ENCODE results near the gene INHBC.

The INHBC gene

DNA sequence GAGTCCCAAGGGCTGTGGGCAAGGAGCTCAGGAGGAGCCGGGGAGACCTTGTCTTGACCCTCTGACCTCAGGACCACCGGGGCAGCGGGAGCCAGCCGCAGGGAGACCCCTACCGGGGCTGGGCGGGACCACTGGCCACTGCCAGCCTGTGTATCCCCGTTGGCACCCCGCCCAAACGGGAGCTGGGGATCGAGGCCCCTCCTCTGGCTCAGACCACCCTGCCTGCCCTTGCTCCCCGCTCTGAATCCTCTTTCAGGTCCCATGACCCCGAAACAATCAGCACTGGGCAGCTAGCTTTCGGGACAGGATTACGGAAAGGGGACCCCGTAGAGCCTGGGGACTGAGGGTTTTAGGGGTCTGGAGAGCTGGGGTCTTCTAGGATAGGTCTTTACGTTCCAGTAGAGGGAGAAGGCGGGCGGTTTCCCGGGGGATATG lies 26.3 kb downstream of the INHBC start:
- DNase-seq (ENCODE audit: extremely low read depth, insufficient read length) = no peak
- Histone ChIP-seq H3K36me3 (ENCODE audit: control insufficient read depth, insufficient read depth, low read length) (no peaks in the 10 kb centered on the region), H3K27me3 (replicated peaks; ENCODE audit: control insufficient read depth, insufficient read depth, low read length) (no peaks in the 10 kb centered on the region), H3K4me3 (replicated peaks; ENCODE audit: low read depth, low read length) (peak overlapping the region; percentile 58)
- TF ChIP-seq, protein P1, sequence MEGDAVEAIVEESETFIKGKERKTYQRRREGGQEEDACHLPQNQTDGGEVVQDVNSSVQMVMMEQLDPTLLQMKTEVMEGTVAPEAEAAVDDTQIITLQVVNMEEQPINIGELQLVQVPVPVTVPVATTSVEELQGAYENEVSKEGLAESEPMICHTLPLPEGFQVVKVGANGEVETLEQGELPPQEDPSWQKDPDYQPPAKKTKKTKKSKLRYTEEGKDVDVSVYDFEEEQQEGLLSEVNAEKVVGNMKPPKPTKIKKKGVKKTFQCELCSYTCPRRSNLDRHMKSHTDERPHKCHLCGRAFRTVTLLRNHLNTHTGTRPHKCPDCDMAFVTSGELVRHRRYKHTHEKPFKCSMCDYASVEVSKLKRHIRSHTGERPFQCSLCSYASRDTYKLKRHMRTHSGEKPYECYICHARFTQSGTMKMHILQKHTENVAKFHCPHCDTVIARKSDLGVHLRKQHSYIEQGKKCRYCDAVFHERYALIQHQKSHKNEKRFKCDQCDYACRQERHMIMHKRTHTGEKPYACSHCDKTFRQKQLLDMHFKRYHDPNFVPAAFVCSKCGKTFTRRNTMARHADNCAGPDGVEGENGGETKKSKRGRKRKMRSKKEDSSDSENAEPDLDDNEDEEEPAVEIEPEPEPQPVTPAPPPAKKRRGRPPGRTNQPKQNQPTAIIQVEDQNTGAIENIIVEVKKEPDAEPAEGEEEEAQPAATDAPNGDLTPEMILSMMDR (IDR thresholded peaks at IDR 0.05; ENCODE audit: insufficient read depth, low read length, poor library complexity, severe bottlenecking) = no peak

DNA sequence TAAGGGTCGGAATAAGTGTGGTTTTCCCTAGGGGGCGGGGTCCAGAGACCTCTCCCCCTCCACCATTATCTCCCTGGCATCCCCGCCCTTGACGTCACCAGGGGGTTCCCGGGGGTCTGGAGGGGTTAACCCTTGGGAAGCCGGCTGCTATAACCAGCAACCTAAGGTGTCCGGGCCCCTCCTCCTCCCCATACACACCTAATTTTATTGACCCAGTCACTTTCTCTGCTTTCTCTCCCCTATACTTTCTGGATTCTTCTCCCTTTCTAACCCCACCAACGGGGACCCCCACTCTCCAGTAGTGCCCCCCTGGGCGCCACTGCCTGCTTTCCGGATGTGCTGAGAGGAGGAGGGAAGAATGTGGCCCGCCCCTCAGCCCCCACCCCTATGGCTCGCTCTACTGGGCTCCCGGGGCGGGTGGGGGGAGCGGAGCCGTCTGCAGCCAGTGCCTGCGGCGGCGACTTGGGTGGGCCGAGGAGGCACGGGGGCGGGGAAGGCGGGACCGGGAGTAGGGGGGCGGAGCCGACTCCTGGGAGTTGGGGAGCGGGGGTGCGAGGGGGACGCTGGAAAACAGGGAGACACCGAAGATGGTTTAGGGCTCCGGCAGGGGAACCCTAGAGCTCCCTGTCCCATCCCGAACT lies 26.8 kb downstream of the INHBC start:
- TF ChIP-seq, protein P1 (IDR thresholded peaks at IDR 0.05; ENCODE audit: insufficient read depth, low read length, poor library complexity, severe bottlenecking) = no peak
- Histone ChIP-seq H3K27me3 (replicated peaks; ENCODE audit: control insufficient read depth, insufficient read depth, low read length) (no peaks in the 10 kb centered on the region), H3K4me3 (replicated peaks; ENCODE audit: low read depth, low read length) (peak overlapping the region; percentile 58), H3K36me3 (ENCODE audit: control insufficient read depth, insufficient read depth, low read length) (no peaks in the 10 kb centered on the region)
- DNase-seq (ENCODE audit: extremely low read depth, insufficient read length) = no peak

DNA sequence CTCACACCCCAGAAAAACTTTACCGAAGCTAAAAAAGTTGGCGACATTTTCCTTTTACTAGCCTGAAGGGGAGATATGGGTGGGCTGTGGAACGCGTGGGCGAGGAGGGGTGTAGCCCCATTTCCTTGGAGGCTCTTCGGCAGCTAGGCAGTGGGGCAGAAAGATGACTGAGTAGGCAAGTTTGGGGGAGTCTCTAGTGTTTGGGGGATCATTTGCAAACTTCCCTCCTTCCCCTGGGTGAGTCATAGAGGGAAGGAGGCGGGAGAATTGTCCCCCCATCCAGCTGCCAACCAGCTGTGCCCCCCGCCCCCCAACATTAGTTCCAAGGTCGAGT lies 27.3 kb downstream of the INHBC start:
- TF ChIP-seq, protein P1 (IDR thresholded peaks at IDR 0.05; ENCODE audit: insufficient read depth, low read length, poor library complexity, severe bottlenecking) = no peak
- H3K4me3 ChIP-seq (replicated peaks; ENCODE audit: low read depth, low read length) = peak overlapping the region; percentile 58
- no peaks in the 10 kb centered on the region for H3K36me3 ChIP-seq (ENCODE audit: control insufficient read depth, insufficient read depth, low read length)
- H3K27me3 ChIP-seq (replicated peaks; ENCODE audit: control insufficient read depth, insufficient read depth, low read length) = no peaks in the 10 kb centered on the region
- no peak for DNase-seq (ENCODE audit: extremely low read depth, insufficient read length)

DNA sequence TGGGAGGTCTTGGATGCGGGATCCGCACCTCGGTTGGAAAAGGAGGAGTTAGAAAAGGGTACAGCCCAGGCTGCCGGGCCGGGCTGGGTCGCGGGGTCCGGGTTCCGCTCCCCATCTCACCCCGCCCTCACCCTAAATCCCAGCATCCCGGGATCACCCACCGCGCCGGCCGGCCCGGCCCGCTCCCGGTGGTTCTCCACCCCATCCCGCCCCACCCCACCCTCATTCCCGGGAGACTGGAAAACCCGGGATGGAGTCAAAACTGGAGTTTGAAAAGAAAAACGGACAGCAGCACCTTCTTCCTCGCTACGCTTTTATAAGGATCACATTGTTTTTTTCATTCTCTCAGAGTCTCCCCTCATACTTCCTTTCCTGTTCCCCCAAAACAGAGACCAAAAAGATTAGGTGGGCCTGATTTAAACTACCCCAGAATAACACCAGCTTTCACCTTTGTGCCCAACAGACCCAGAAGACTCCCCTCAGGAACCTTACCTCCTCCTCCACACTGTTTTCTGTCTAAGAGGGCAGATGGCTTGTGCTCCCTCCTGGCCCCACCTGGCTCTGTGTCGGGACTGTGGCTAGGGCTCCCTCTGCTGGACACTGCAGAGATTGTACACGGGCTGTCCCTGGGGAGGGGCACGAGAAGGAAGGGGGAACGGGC lies 27.8 kb downstream of the INHBC start:
- Histone ChIP-seq H3K4me3 (replicated peaks; ENCODE audit: low read depth, low read length) (peak overlapping the region; percentile 58), H3K36me3 (ENCODE audit: control insufficient read depth, insufficient read depth, low read length) (no peaks in the 10 kb centered on the region), H3K27me3 (replicated peaks; ENCODE audit: control insufficient read depth, insufficient read depth, low read length) (no peaks in the 10 kb centered on the region)
- peak; percentile 86 for DNase-seq (ENCODE audit: extremely low read depth, insufficient read length)
- TF ChIP-seq, protein P1 (IDR thresholded peaks at IDR 0.05; ENCODE audit: insufficient read depth, low read length, poor library complexity, severe bottlenecking) = peak; percentile 97

DNA sequence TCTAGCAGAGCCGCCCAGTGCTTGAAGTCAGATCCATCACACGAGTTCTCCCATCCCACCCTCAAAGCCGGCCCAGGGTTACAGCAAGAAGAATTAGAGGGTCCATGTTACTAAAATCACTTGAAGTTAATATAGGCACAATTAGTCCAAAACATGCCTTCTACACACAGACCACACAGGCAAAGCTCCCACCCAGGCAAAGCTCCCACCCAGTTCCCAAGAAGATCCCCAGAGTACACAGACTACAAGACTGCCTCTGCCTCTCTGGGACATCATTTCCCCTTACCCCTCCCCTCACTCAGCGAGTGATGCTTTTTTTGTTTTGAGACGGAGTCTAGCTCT lies 28.3 kb downstream of the INHBC start:
- Histone ChIP-seq H3K36me3 (ENCODE audit: control insufficient read depth, insufficient read depth, low read length) (peaks cover under 1% of the 10 kb centered on the region; the same call in 1 of the 2 replicates), H3K4me3 (replicated peaks; ENCODE audit: low read depth, low read length) (no peak overlapping the region), H3K27me3 (replicated peaks; ENCODE audit: control insufficient read depth, insufficient read depth, low read length) (no peaks in the 10 kb centered on the region)
- DNase-seq (ENCODE audit: extremely low read depth, insufficient read length) = no peak
- TF ChIP-seq, protein P1 (IDR thresholded peaks at IDR 0.05; ENCODE audit: insufficient read depth, low read length, poor library complexity, severe bottlenecking) = no peak
